GM18519 (cell line): ENCODE results near the gene RNF10.
A peak's percentile ranks its signal among the peaks of the same experiment; 100 is the strongest.

ENCODE experiments used
- ATAC-seq: cut with Tn5 transposase; IDR thresholded peaks from one replicate; pipeline ENCODE4 v1.9.1; 2021; ENCODE audit warnings: mild to moderate bottlenecking, moderate library complexity; ENCODE audit not compliant: unreplicated experiment, low FRiP score

The RNF10 gene

GRCh38 chr12:120573560-120573959, 39.4 kb downstream of the RNF10 start:
- ATAC-seq, result no peak

GRCh38 chr12:120574106-120574505, 40.0 kb downstream of the RNF10 start:
- ATAC-seq, result no peak

- no peak for ATAC-seq
Observed at GRCh38 chr12:120579179-120579578, 45.0 kb downstream of the RNF10 start.

GRCh38 chr12:120580787-120581723, 46.9 kb downstream of the RNF10 start, which contains the start of gene POP5:
Gene POP5 (minus strand): TSS chr12:120581402. CDS start chr12:120581362, 40 bp downstream.
- peak; percentile 90 for ATAC-seq

- ATAC-seq, result no peak
Observed at GRCh38 chr12:120581998-120582397, 47.8 kb downstream of the RNF10 start.

GRCh38 chr12:120583478-120584030, 49.4 kb downstream of the RNF10 start:
- ATAC-seq, result no peak

- no peak for ATAC-seq
Observed at GRCh38 chr12:120584343-120585149, 50.4 kb downstream of the RNF10 start.

GRCh38 chr12:120586206-120586605, 52.0 kb downstream of the RNF10 start:
- no peak for ATAC-seq

- no peak for ATAC-seq
Observed at GRCh38 chr12:120586860-120587259, 52.7 kb downstream of the RNF10 start.

- ATAC-seq, result no peak
Observed at GRCh38 chr12:120588371-120588770, 54.2 kb downstream of the RNF10 start.

GRCh38 chr12:120588948-120589930, 55.1 kb downstream of the RNF10 start:
- ATAC-seq, result no peak

- ATAC-seq, result no peak
Observed at GRCh38 chr12:120590741-120591407, 56.7 kb downstream of the RNF10 start.

GRCh38 chr12:120592121-120593049, 58.2 kb downstream of the RNF10 start:
- no peak for ATAC-seq

- ATAC-seq, result no peak
Observed at GRCh38 chr12:120596901-120597300, 62.7 kb downstream of the RNF10 start.

GRCh38 chr12:120597861-120598260, 63.7 kb downstream of the RNF10 start:
- ATAC-seq, result no peak

GRCh38 chr12:120598674-120599463, 64.7 kb downstream of the RNF10 start:
- no peak for ATAC-seq
